Measurements from ENCODE around the gene SFTPD. TPM values are rescaled to one million over a fixed set of nuclear protein-coding genes. Genes with fewer than 3 reads are reported as not detected.

SFTPD gene
- total and polyA plus RNA-seq, 9 of the 15 experiments (the other 6 are each of a cell fraction or from before 2014, with no cell fraction given): 0.20 TPM; not detected in 8

DNA sequence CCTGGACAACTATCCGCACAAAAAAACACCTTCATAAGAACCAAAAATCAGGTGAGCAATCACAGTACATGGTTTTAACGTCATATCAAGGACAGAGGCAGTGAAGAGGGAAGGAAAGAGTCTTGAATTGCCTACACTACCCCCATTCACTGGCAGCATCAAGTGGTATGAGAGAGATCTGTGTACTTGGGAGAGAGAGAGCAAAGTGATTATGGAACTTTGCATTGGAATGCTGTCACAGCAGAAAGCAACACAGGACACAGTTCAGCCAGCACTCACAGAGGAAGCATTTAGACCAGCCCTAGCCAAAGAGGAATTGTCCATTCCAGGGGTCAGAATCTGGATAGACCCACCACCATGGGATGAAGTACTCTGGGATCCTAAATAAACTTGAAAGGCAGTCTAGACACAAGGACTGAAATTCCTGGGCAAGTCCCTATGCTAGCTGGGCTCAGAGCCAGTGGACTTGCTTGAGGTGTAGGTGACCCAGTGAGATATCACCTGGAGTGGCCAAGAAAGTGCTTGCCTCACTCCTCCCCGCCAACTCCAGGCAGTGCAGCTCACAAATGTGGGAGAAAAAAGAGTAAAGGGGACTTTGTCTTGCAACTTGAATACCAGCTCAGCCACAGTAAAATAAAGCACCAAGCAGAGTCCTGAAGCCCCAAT is 30.5 kb upstream of the SFTPD start (continued):
- no peak for TF ChIP-seq ZNF444 (CRISPR knock-in tag; IDR thresholded peaks at IDR 0.05)

DNA sequence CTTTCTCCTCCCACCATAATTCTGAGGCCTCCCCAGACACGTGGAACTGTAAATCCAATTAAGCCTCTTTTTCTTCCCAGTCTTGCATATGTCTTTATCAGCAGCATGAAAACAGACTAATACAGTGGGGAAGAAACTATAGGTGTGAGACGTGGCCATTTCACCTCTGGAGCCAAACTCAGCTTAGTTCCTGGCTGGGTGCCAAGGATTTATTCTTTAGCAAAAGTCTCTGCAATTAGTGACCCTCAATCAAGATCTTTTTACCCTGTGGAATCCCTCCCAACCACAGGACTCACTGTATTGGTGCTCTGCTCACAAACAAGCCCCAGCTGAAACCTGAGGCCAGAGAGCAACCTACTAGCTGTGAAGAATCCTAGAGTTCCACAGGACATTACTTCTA is 28.1 kb upstream of the SFTPD start:
- no peak overlapping the region for H3K9ac ChIP-seq (ENCODE audit: insufficient read depth in 1 of 2, low read depth in 2 of 2, low read length in 2 of 2)
- intact Hi-C loops (cut with micrococcal nuclease): no loop called here
- H3K79me2 ChIP-seq (ENCODE audit: control insufficient read depth, insufficient read depth, low read length): no peaks in the 10 kb centered on the region
- H2AFZ ChIP-seq (ENCODE audit: low read depth, low read length): no peak overlapping the region
- H3K4me3 ChIP-seq: no peak overlapping the region
- H3K9me3 ChIP-seq (replicated peaks; ENCODE audit: control insufficient read depth, insufficient read depth, low read depth, low read length): no peaks in the 10 kb centered on the region
- FAIRE-seq (no peak), ATAC-seq (no peak), DNase-seq (ENCODE audit: extremely low read depth in 1 of 4, low spot score in 3 of 4) (no peak)
- no peak overlapping the region for H3K27ac ChIP-seq (ENCODE audit: extremely low read depth, low read depth, low read length)
- TF ChIP-seq NFIC (IDR thresholded peaks at IDR 0.05) (peak; percentile 92), NFIX (CRISPR knock-in tag; IDR thresholded peaks at IDR 0.05; ENCODE audit: low read depth) (peak; percentile 76)
- TF ChIP-seq, protein P1, sequence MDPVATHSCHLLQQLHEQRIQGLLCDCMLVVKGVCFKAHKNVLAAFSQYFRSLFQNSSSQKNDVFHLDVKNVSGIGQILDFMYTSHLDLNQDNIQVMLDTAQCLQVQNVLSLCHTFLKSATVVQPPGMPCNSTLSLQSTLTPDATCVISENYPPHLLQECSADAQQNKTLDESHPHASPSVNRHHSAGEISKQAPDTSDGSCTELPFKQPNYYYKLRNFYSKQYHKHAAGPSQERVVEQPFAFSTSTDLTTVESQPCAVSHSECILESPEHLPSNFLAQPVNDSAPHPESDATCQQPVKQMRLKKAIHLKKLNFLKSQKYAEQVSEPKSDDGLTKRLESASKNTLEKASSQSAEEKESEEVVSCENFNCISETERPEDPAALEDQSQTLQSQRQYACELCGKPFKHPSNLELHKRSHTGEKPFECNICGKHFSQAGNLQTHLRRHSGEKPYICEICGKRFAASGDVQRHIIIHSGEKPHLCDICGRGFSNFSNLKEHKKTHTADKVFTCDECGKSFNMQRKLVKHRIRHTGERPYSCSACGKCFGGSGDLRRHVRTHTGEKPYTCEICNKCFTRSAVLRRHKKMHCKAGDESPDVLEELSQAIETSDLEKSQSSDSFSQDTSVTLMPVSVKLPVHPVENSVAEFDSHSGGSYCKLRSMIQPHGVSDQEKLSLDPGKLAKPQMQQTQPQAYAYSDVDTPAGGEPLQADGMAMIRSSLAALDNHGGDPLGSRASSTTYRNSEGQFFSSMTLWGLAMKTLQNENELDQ (CRISPR knock-in tag; IDR thresholded peaks at IDR 0.05; ENCODE audit: borderline replicate concordance): no peak
- ChIA-PET CTCF (ENCODE audit: low intra/inter-chr PET ratio) (no interaction called here), POLR2A (no interaction called here)
- BruUV-seq (replicated peaks): no TSS peak
- no peaks in the 10 kb centered on the region for H3K9me1 ChIP-seq (ENCODE audit: control insufficient read depth, insufficient read depth, low read length)
- H3K27me3 ChIP-seq (ENCODE audit: control insufficient read depth in 2 of 2, insufficient read depth in 2 of 2, low read length in 2 of 2): peaks cover 7 to 12% of the 10 kb centered on the region in 2 experiments; a peak in 3 of 5 replicates
- in situ Hi-C loops (cut with MboI): no loop called here
- H3K36me3 ChIP-seq (ENCODE audit: control insufficient read depth, insufficient read depth, low read length): no peaks in the 10 kb centered on the region
- whole genome bisulfite sequencing (ENCODE audit: insufficient coverage, low coverage, missing lambda C conversion rate): 0% methylated on average over 2 of the region's 2 CpGs
- no peak overlapping the region for H3K4me2 ChIP-seq (ENCODE audit: insufficient read depth, low read length)
- peaks cover 0 to 7% of the 10 kb centered on the region in 2 experiments; a peak in 1 of 5 replicates for H3K4me1 ChIP-seq (replicated peaks in 1 of 2; ENCODE audit: control insufficient read depth in 2 of 2, insufficient read depth in 2 of 2, low read length in 2 of 2)
- no peaks in the 10 kb centered on the region for H4K20me1 ChIP-seq (replicated peaks; ENCODE audit: control insufficient read depth, insufficient read depth, low read length)
